Type B pancreatic cell (in vitro differentiated cells): ENCODE results near the gene POU2F2. TPM values are rescaled to one million over a fixed set of nuclear protein-coding genes. Genes with fewer than 3 reads are reported as not detected.

ENCODE experiments used
- DNase-seq: peaks from one replicate; pipeline ENCODE4 v3.0.0; 2021; ENCODE audit warnings: mixed read lengths; ENCODE audit not compliant: unreplicated experiment; ENCODE audit errors: extremely low spot score
- H3K27ac Mint-ChIP-seq: 2 replicates; pipeline ENCODE4 v1.8.0; 2021; ENCODE audit warnings: mild to moderate bottlenecking, mixed read lengths
- H3K27me3 Mint-ChIP-seq: 2 replicates; pipeline ENCODE4 v1.8.0; 2021; ENCODE audit warnings: mixed read lengths
- H3K36me3 Mint-ChIP-seq: 2 replicates; pipeline ENCODE4 v1.8.0; 2021; ENCODE audit warnings: mixed read lengths
- H3K4me1 Mint-ChIP-seq: one replicate; pipeline ENCODE4 v1.8.0; 2021; ENCODE audit warnings: mixed read lengths; ENCODE audit not compliant: unreplicated experiment
- H3K4me3 Mint-ChIP-seq: 2 replicates; pipeline ENCODE4 v1.8.0; 2021; ENCODE audit warnings: mild to moderate bottlenecking, mixed read lengths
- H3K9me3 Mint-ChIP-seq: 2 replicates; pipeline ENCODE4 v1.8.0; 2021; ENCODE audit warnings: mixed read lengths
- total RNA-seq: library from RNA; stranded (reverse); gene quantifications from 2 replicates; pipeline ENCODE4 v1.2.1, GENCODE V29; 2021; ENCODE audit warnings: low replicate concordance
- TF ChIP-seq, protein P1 (sequence below): fragments of 200-600 bp; sonication (generic); conservative IDR thresholded peaks from 2 replicates; pipeline ENCODE4 v1.5.0; 2021; ENCODE audit warnings: antibody characterized with exemption, mild to moderate bottlenecking

The POU2F2 gene
- total RNA-seq, 1 donor from 2014 or later: 1.7 TPM

DNA sequence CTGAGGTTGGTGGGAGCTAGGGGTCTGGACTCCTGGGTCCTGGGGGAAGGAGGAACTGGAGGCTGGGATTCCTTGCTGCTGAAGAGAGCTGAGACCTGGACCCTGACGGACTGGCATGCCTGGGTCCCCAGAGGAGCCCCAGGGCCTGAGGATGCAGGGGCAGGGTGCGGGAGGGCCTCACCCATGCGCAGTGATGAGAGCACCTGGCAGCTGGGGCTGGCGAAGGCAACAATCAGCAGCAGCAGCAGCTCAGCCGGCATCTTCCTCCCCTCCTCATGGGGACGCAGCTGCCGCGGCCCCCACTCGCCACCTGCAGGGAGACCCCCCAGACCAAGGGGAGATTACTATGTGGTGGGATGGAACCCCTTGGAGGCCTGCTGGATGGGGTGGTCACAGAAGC lies 66.7 kb downstream of the POU2F2 start:
- Mint-ChIP-seq H3K9me3 (no peaks in the 10 kb centered on the region), H3K27ac (no peak overlapping the region), H3K27me3 (peaks cover 15% of the 10 kb centered on the region), H3K4me1 (no peaks in the 10 kb centered on the region), H3K4me3 (no peak overlapping the region), H3K36me3 (no peaks in the 10 kb centered on the region)
- TF ChIP-seq, protein P1, sequence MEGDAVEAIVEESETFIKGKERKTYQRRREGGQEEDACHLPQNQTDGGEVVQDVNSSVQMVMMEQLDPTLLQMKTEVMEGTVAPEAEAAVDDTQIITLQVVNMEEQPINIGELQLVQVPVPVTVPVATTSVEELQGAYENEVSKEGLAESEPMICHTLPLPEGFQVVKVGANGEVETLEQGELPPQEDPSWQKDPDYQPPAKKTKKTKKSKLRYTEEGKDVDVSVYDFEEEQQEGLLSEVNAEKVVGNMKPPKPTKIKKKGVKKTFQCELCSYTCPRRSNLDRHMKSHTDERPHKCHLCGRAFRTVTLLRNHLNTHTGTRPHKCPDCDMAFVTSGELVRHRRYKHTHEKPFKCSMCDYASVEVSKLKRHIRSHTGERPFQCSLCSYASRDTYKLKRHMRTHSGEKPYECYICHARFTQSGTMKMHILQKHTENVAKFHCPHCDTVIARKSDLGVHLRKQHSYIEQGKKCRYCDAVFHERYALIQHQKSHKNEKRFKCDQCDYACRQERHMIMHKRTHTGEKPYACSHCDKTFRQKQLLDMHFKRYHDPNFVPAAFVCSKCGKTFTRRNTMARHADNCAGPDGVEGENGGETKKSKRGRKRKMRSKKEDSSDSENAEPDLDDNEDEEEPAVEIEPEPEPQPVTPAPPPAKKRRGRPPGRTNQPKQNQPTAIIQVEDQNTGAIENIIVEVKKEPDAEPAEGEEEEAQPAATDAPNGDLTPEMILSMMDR: no peak
- no peak for DNase-seq

DNA sequence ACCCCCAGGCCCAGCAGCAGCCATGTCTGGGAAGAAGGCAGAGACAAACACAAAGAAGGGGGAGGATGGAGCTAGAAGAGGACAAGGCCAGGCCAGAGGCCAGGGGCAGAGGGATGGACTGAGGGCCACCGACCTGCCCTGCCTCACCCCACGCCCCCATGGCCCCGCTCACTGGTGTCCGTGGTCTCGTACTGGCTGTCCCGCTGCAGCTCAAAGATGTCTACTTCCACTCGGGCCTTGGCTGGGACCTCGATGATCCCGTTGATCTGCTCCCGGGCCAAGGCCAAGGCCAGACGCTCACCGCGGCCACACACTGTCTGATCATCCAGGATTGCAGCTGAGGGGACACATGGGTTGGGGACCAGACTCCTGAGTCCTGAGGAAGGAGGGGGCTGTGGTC lies 67.2 kb downstream of the POU2F2 start:
- no peak overlapping the region for H3K4me3 Mint-ChIP-seq
- TF ChIP-seq, protein P1: no peak
- no peak for DNase-seq
- H3K36me3 Mint-ChIP-seq: no peaks in the 10 kb centered on the region
- peaks cover 12% of the 10 kb centered on the region for H3K27me3 Mint-ChIP-seq
- no peaks in the 10 kb centered on the region for H3K4me1 Mint-ChIP-seq
- no peaks in the 10 kb centered on the region for H3K9me3 Mint-ChIP-seq
- H3K27ac Mint-ChIP-seq: no peak overlapping the region

DNA sequence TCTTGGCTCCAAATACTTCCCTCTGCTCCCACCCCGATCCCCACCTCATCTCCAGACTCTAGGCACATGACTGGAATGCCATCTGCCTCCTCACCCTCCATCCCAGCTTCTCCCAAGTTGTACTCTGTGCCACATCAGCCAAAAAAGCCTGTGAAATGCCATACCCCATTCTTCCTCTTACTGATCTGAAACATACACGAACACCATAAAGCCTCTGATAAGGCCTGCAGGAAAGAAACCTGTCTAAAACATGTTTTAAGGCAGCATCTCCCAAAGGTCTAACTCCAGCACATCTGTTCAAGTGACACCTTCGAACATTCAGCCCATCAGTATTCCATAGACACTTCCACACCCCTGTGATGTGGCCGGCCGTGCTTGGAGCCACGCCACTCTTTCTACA lies 67.8 kb downstream of the POU2F2 start:
- DNase-seq: no peak
- no peaks in the 10 kb centered on the region for H3K36me3 Mint-ChIP-seq
- no peaks in the 10 kb centered on the region for H3K9me3 Mint-ChIP-seq
- peaks cover 12% of the 10 kb centered on the region for H3K27me3 Mint-ChIP-seq
- H3K27ac Mint-ChIP-seq: no peak overlapping the region
- no peaks in the 10 kb centered on the region for H3K4me1 Mint-ChIP-seq
- no peak overlapping the region for H3K4me3 Mint-ChIP-seq
- TF ChIP-seq, protein P1: no peak

DNA sequence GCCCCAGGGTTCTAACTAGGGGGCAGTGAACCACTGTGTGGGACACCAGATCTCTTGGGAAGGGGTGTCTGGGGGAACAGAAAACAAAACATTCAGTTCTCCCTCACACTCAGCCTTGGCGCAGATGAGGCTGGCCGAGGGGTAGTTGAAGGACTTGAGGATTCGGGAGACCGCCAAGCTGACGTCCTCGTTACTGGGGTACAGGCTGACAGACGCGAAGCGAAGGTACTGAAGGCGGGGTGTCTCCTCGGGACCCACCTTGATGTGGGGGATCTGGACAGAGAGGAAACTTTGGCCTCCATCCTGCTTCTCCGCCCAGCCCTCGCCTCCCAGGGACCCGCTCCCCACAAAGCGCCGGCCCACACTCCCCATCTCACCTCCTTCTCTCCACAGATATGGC lies 69.9 kb downstream of the POU2F2 start:
- Mint-ChIP-seq H3K36me3 (no peaks in the 10 kb centered on the region), H3K4me1 (no peaks in the 10 kb centered on the region), H3K27ac (no peak overlapping the region), H3K27me3 (peaks cover 12% of the 10 kb centered on the region), H3K4me3 (no peak overlapping the region), H3K9me3 (no peaks in the 10 kb centered on the region)
- no peak for DNase-seq
- TF ChIP-seq, protein P1: no peak

DNA sequence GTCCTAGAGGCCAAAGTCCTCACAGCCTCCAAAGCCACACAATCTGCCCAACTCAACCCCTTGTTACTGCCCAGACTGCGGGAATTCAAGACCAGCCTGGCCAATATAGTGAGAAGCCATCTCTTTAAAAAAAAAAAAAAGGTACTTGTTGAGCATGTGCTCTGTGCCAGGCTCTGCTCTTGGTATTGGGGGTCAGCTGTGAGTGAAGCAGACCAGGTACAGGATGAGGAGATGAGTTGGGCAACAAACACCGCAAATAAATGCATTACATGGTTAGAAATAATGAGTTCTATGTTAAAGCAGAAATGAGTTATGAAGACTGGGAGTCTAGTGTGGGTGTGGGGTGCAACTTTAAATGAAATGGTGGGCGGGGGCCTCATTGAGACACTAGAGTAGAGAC lies 72.1 kb downstream of the POU2F2 start:
- no peak for DNase-seq
- no peak overlapping the region for H3K27ac Mint-ChIP-seq
- no peak overlapping the region for H3K4me3 Mint-ChIP-seq
- H3K36me3 Mint-ChIP-seq: no peaks in the 10 kb centered on the region
- no peaks in the 10 kb centered on the region for H3K4me1 Mint-ChIP-seq
- H3K9me3 Mint-ChIP-seq: no peaks in the 10 kb centered on the region
- TF ChIP-seq, protein P1: no peak
- H3K27me3 Mint-ChIP-seq: peaks cover 16% of the 10 kb centered on the region

DNA sequence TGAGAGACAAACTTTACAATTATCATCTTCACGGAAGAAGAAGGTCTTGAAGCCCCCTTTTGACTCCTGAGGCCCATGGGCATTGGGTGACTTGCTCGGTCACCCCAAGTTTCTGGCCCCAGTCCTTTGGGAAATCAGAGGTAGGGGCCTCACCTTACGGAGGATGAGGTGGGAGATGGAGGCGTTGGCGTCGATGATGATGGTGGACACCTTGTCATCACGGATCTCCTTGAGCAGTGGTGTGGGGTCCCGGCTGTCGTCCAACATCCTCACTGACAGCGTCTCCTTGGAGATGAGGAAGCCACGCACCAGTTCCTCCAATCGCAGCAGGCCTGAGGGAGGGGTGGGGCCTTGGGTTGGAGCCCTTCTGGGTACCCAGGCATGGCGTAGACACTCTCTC lies 73.0 kb downstream of the POU2F2 start:
- Mint-ChIP-seq H3K27me3 (peaks cover 12% of the 10 kb centered on the region), H3K4me3 (no peak overlapping the region), H3K27ac (no peak overlapping the region), H3K4me1 (no peaks in the 10 kb centered on the region), H3K9me3 (no peaks in the 10 kb centered on the region), H3K36me3 (no peaks in the 10 kb centered on the region)
- TF ChIP-seq, protein P1: no peak
- DNase-seq: no peak
